ENCODE data around the gene CALHM6.

CALHM6 gene

GRCh38 chr6:116507324-116507723 lies 46.1 kb downstream of the CALHM6 start:
- Histone ChIP-seq H2BK120ac (ENCODE audit: low read depth, low read length) (no peak overlapping the region), H2AK5ac (ENCODE audit: low read length, severe bottlenecking) (no peak overlapping the region), H3K4me1 (ENCODE audit: control insufficient read depth, insufficient read depth, low read depth, low read length) (no peaks in the 10 kb centered on the region), H4K91ac (ENCODE audit: low read length) (no peak overlapping the region), H3K79me1 (replicated peaks; ENCODE audit: low read length, poor library complexity, severe bottlenecking) (no peaks in the 10 kb centered on the region), H3K23ac (ENCODE audit: low read length in 2 of 2) (no peak overlapping the region), H4K8ac (ENCODE audit: low read length) (no peak overlapping the region), H3K4ac (ENCODE audit: low read depth in 1 of 2, low read length in 2 of 2) (no peak overlapping the region), H3K4me3 (ENCODE audit: insufficient read depth in 1 of 2, low read depth in 1 of 2, low read length in 2 of 2) (no peak overlapping the region), H3K36me3 (ENCODE audit: control insufficient read depth in 1 of 2, insufficient read depth in 2 of 2, low read depth in 1 of 2, low read length in 2 of 2) (no peaks in the 10 kb centered on the region), H3K9me3 (ENCODE audit: control insufficient read depth, low read length) (no peaks in the 10 kb centered on the region), H2AFZ (ENCODE audit: low read depth, low read length) (no peak overlapping the region), H3K27ac (ENCODE audit: low read length, poor library complexity, severe bottlenecking) (no peak overlapping the region), H3K18ac (ENCODE audit: low read depth in 1 of 2, low read length in 2 of 2) (no peak overlapping the region), H2BK15ac (ENCODE audit: low read depth, poor library complexity, severe bottlenecking) (no peak overlapping the region), H3K14ac (ENCODE audit: low read length in 2 of 2) (no peak overlapping the region), H3K4me2 (ENCODE audit: low read length, poor library complexity, severe bottlenecking) (no peak overlapping the region), H2BK5ac (ENCODE audit: low read depth, low read length, poor library complexity, severe bottlenecking) (no peak overlapping the region), H3K27me3 (ENCODE audit: control insufficient read depth in 1 of 2, insufficient read depth in 1 of 2, low read length in 2 of 2) (no peaks in the 10 kb centered on the region), H3K9ac (ENCODE audit: low read length) (no peak overlapping the region), H2BK12ac (ENCODE audit: low read length in 2 of 2) (no peak overlapping the region)
- 87% methylated on average over 2 of the region's 3 CpGs for WGBS
- DNase-seq = no peak

- no peaks in the 10 kb centered on the region for H3K9me3 ChIP-seq (ENCODE audit: control insufficient read depth, low read length)
Measured at GRCh38 chr6:116508527-116508926, 47.4 kb downstream of the CALHM6 start.

GRCh38 chr6:116511424-116512110 lies 50.4 kb downstream of the CALHM6 start, which contains the start of gene CALHM5:
Gene CALHM5, plus strand, starts transcription at chr6:116511639. Its CDS starts 58 bp downstream, at chr6:116511697.
- H2BK12ac ChIP-seq (ENCODE audit: low read length in 2 of 2) = peak within 1 kb of the TSS; percentile 59 to 77
- H3K9me3 ChIP-seq (ENCODE audit: control insufficient read depth, low read length) = no peaks in the 10 kb centered on the region
- H3K36me3 ChIP-seq (ENCODE audit: control insufficient read depth in 1 of 2, insufficient read depth in 2 of 2, low read depth in 1 of 2, low read length in 2 of 2) = peaks cover 3 to 9% of the 10 kb centered on the region in 2 experiments
- peak within 1 kb of the TSS; percentile 2 to 79 for H3K4me3 ChIP-seq (ENCODE audit: insufficient read depth in 1 of 2, low read depth in 1 of 2, low read length in 2 of 2)
- H3K27ac ChIP-seq (ENCODE audit: low read length, poor library complexity, severe bottlenecking) = peak within 1 kb of the TSS; percentile 94
- H4K91ac ChIP-seq (ENCODE audit: low read length) = peak within 1 kb of the TSS; percentile 68
- peak within 1 kb of the TSS; percentile 84 for H4K8ac ChIP-seq (ENCODE audit: low read length)
- no peak within 1 kb of the TSS for H2BK5ac ChIP-seq (ENCODE audit: low read depth, low read length, poor library complexity, severe bottlenecking)
- H3K23ac ChIP-seq (ENCODE audit: low read length in 2 of 2) = no peak within 1 kb of the TSS
- peak within 1 kb of the TSS; percentile 68 for H2AFZ ChIP-seq (ENCODE audit: low read depth, low read length)
- peak within 1 kb of the TSS; percentile 21 for H2AK5ac ChIP-seq (ENCODE audit: low read length, severe bottlenecking)
- peaks cover 2% of the 10 kb centered on the region for H3K4me1 ChIP-seq (ENCODE audit: control insufficient read depth, insufficient read depth, low read depth, low read length)
- peaks cover 9% of the 10 kb centered on the region for H3K79me1 ChIP-seq (replicated peaks; ENCODE audit: low read length, poor library complexity, severe bottlenecking)
- H2BK120ac ChIP-seq (ENCODE audit: low read depth, low read length) = peak within 1 kb of the TSS; percentile 19
- H3K14ac ChIP-seq (ENCODE audit: low read length in 2 of 2) = no peak within 1 kb of the TSS
- no peaks in the 10 kb centered on the region for H3K27me3 ChIP-seq (ENCODE audit: control insufficient read depth in 1 of 2, insufficient read depth in 1 of 2, low read length in 2 of 2)
- H3K4ac ChIP-seq (ENCODE audit: low read depth in 1 of 2, low read length in 2 of 2) = peak within 1 kb of the TSS in 1 of 2 experiments; percentile 83
- peak within 1 kb of the TSS; percentile 50 for H3K4me2 ChIP-seq (ENCODE audit: low read length, poor library complexity, severe bottlenecking)
- H2BK15ac ChIP-seq (ENCODE audit: low read depth, poor library complexity, severe bottlenecking) = peak within 1 kb of the TSS; percentile 2
- peak; percentile 90 for DNase-seq
- H3K9ac ChIP-seq (ENCODE audit: low read length) = peak within 1 kb of the TSS; percentile 92
- WGBS = 50% methylated on average over 10 of the region's 10 CpGs
- H3K18ac ChIP-seq (ENCODE audit: low read depth in 1 of 2, low read length in 2 of 2) = peak within 1 kb of the TSS; percentile 79 to 83

More at GRCh38 chr6:116508527-116508926, 47.4 kb downstream of the CALHM6 start:
- Histone ChIP-seq H3K4me2 (ENCODE audit: low read length, poor library complexity, severe bottlenecking) (no peak overlapping the region), H3K14ac (ENCODE audit: low read length in 2 of 2) (no peak overlapping the region), H2AFZ (ENCODE audit: low read depth, low read length) (no peak overlapping the region), H3K27me3 (ENCODE audit: control insufficient read depth in 1 of 2, insufficient read depth in 1 of 2, low read length in 2 of 2) (no peaks in the 10 kb centered on the region), H3K27ac (ENCODE audit: low read length, poor library complexity, severe bottlenecking) (no peak overlapping the region), H3K23ac (ENCODE audit: low read length in 2 of 2) (no peak overlapping the region), H3K4me1 (ENCODE audit: control insufficient read depth, insufficient read depth, low read depth, low read length) (peaks cover 2% of the 10 kb centered on the region), H3K9ac (ENCODE audit: low read length) (no peak overlapping the region), H2BK120ac (ENCODE audit: low read depth, low read length) (no peak overlapping the region), H3K18ac (ENCODE audit: low read depth in 1 of 2, low read length in 2 of 2) (no peak overlapping the region), H3K79me1 (replicated peaks; ENCODE audit: low read length, poor library complexity, severe bottlenecking) (peaks cover 1% of the 10 kb centered on the region), H2BK5ac (ENCODE audit: low read depth, low read length, poor library complexity, severe bottlenecking) (no peak overlapping the region), H4K8ac (ENCODE audit: low read length) (no peak overlapping the region), H3K36me3 (ENCODE audit: control insufficient read depth in 1 of 2, insufficient read depth in 2 of 2, low read depth in 1 of 2, low read length in 2 of 2) (no peaks in the 10 kb centered on the region), H3K4ac (ENCODE audit: low read depth in 1 of 2, low read length in 2 of 2) (no peak overlapping the region), H2AK5ac (ENCODE audit: low read length, severe bottlenecking) (no peak overlapping the region), H2BK12ac (ENCODE audit: low read length in 2 of 2) (no peak overlapping the region), H3K4me3 (ENCODE audit: insufficient read depth in 1 of 2, low read depth in 1 of 2, low read length in 2 of 2) (no peak overlapping the region), H2BK15ac (ENCODE audit: low read depth, poor library complexity, severe bottlenecking) (no peak overlapping the region), H4K91ac (ENCODE audit: low read length) (no peak overlapping the region)
- DNase-seq = no peak

- H3K4me1 ChIP-seq (ENCODE audit: control insufficient read depth, insufficient read depth, low read depth, low read length) = peaks cover 2% of the 10 kb centered on the region
- peak; percentile 59 for DNase-seq
- H3K23ac ChIP-seq (ENCODE audit: low read length in 2 of 2) = no peak overlapping the region
- peak overlapping the region in 1 of 2 experiments; percentile 83 for H3K4ac ChIP-seq (ENCODE audit: low read depth in 1 of 2, low read length in 2 of 2)
- peak overlapping the region; percentile 92 for H3K9ac ChIP-seq (ENCODE audit: low read length)
- no peak overlapping the region for H3K14ac ChIP-seq (ENCODE audit: low read length in 2 of 2)
- H2BK120ac ChIP-seq (ENCODE audit: low read depth, low read length) = peak overlapping the region; percentile 19
- peak overlapping the region; percentile 2 for H2BK15ac ChIP-seq (ENCODE audit: low read depth, poor library complexity, severe bottlenecking)
- H2AK5ac ChIP-seq (ENCODE audit: low read length, severe bottlenecking) = no peak overlapping the region
- no peaks in the 10 kb centered on the region for H3K27me3 ChIP-seq (ENCODE audit: control insufficient read depth in 1 of 2, insufficient read depth in 1 of 2, low read length in 2 of 2)
- peak overlapping the region; percentile 19 for H4K91ac ChIP-seq (ENCODE audit: low read length)
- H3K4me3 ChIP-seq (ENCODE audit: insufficient read depth in 1 of 2, low read depth in 1 of 2, low read length in 2 of 2) = peak overlapping the region in 1 of 2 experiments; percentile 79
- H2AFZ ChIP-seq (ENCODE audit: low read depth, low read length) = peak overlapping the region; percentile 46
- H4K8ac ChIP-seq (ENCODE audit: low read length) = peak overlapping the region; percentile 84
- H2BK12ac ChIP-seq (ENCODE audit: low read length in 2 of 2) = no peak overlapping the region
- H3K4me2 ChIP-seq (ENCODE audit: low read length, poor library complexity, severe bottlenecking) = peak overlapping the region; percentile 50
- H3K79me1 ChIP-seq (replicated peaks; ENCODE audit: low read length, poor library complexity, severe bottlenecking) = peaks cover 9% of the 10 kb centered on the region
- H3K36me3 ChIP-seq (ENCODE audit: control insufficient read depth in 1 of 2, insufficient read depth in 2 of 2, low read depth in 1 of 2, low read length in 2 of 2) = peaks cover 3 to 9% of the 10 kb centered on the region in 2 experiments
- H3K27ac ChIP-seq (ENCODE audit: low read length, poor library complexity, severe bottlenecking) = peak overlapping the region; percentile 94
- WGBS = 67% methylated on average over 3 of the region's 4 CpGs
- H2BK5ac ChIP-seq (ENCODE audit: low read depth, low read length, poor library complexity, severe bottlenecking) = no peak overlapping the region
- no peaks in the 10 kb centered on the region for H3K9me3 ChIP-seq (ENCODE audit: control insufficient read depth, low read length)
- peak overlapping the region; percentile 79 to 83 for H3K18ac ChIP-seq (ENCODE audit: low read depth in 1 of 2, low read length in 2 of 2)
Measured at GRCh38 chr6:116512111-116512559, 51.0 kb downstream of the CALHM6 start.
